OCI-LY1 (cell line): ENCODE measurements around the gene ANKDD1B.

Experiments
- H2AFZ ChIP-seq: fragments of 200-600 bp; sonication (generic), shearing (Covaris generic); 2 replicates; pipeline ENCODE4 v1.6.0; 2014; ENCODE audit warnings: antibody characterized with exemption, mild to moderate bottlenecking, low read length
- H3F3A ChIP-seq: fragments of 200-600 bp; sonication (generic), shearing (Covaris generic); 2 replicates; pipeline ENCODE4 v1.6.0; 2014; ENCODE audit warnings: mild to moderate bottlenecking, antibody characterized with exemption, low read length, moderate library complexity; ENCODE audit not compliant: insufficient read depth
- H3K27ac ChIP-seq: fragments of 200-600 bp; sonication (generic); 2 replicates; pipeline ENCODE4 v1.5.1; 2014; ENCODE audit warnings: low read length, mixed run types, mild to moderate bottlenecking, low read depth; ENCODE audit not compliant: poor library complexity, severe bottlenecking
- H3K27me3 ChIP-seq: fragments of 200-600 bp; sonication (generic); 2 replicates; pipeline ENCODE4 v1.6.0; 2014; ENCODE audit warnings: antibody characterized with exemption, mild to moderate bottlenecking, low read length, moderate library complexity; ENCODE audit not compliant: insufficient read depth
- H3K36me3 ChIP-seq: fragments of 200-600 bp; sonication (generic); 2 replicates; pipeline ENCODE4 v1.6.1; 2014; ENCODE audit warnings: mild to moderate bottlenecking, antibody characterized with exemption, low read length, moderate library complexity, mixed read lengths; ENCODE audit not compliant: insufficient read depth
- H3K4me1 ChIP-seq: fragments of 200-600 bp; sonication (generic); 2 replicates; pipeline ENCODE4 v1.5.1; 2014; ENCODE audit warnings: mild to moderate bottlenecking, low read length, moderate library complexity; ENCODE audit not compliant: insufficient read depth, severe bottlenecking
- H3K4me2 ChIP-seq: fragments of 200-600 bp; sonication (generic), shearing (Covaris generic); 2 replicates; pipeline ENCODE4 v1.6.1; 2014; ENCODE audit warnings: low read length
- H3K4me3 ChIP-seq: fragments of 200-600 bp; sonication (generic); 2 replicates; pipeline ENCODE4 v1.5.1; 2014; ENCODE audit warnings: low read length, low read depth, mild to moderate bottlenecking, mixed read lengths; ENCODE audit not compliant: poor library complexity, severe bottlenecking
- H3K79me2 ChIP-seq: fragments of 200-600 bp; shearing (Covaris generic); 2 replicates; pipeline ENCODE4 v1.6.1; 2016; ENCODE audit warnings: mixed run types, low read length, mixed read lengths; ENCODE audit not compliant: insufficient read depth
- H3K9ac ChIP-seq: fragments of 200-600 bp; sonication (generic), shearing (Covaris generic); 2 replicates; pipeline ENCODE4 v1.6.1; 2014; ENCODE audit warnings: mild to moderate bottlenecking, low read length, mixed read lengths
- H3K9me2 ChIP-seq: fragments of 200-600 bp; sonication (generic), shearing (Covaris generic); 2 replicates; pipeline ENCODE4 v1.6.1; 2014; ENCODE audit warnings: low read depth, mild to moderate bottlenecking, low read length, mixed read lengths
- H3K9me3 ChIP-seq: fragments of 200-600 bp; shearing (Covaris generic); 2 replicates; pipeline ENCODE4 v1.6.1; 2014; ENCODE audit warnings: low read length, mixed read lengths
- H4K20me1 ChIP-seq: fragments of 200-600 bp; sonication (generic), shearing (Covaris generic); 2 replicates; pipeline ENCODE4 v1.6.0; 2016; ENCODE audit warnings: mild to moderate bottlenecking, low read length; ENCODE audit not compliant: insufficient read depth
- EZH2 ChIP-seq: fragments of 200-600 bp; sonication (generic), shearing (Covaris generic); IDR thresholded peaks from 2 replicates; pipeline ENCODE4 v1.8.0; 2017; ENCODE audit warnings: borderline replicate concordance, mixed run types, mild to moderate bottlenecking, antibody characterized with exemption, low read length, moderate library complexity, mixed read lengths
- TF ChIP-seq, protein P1 (sequence below): fragments of 200-600 bp; sonication (generic), shearing (Covaris generic); IDR thresholded peaks from 2 replicates; pipeline ENCODE4 v1.5.1; 2017; ENCODE audit warnings: mild to moderate bottlenecking, antibody characterized with exemption, low read length, moderate library complexity, mixed read lengths

The ANKDD1B gene

GRCh38 chr5:75600535-75600934 is 10.7 kb upstream of the ANKDD1B start:
- H3K4me1 ChIP-seq = no peaks in the 10 kb centered on the region

GRCh38 chr5:75601567-75601966 is 9.7 kb upstream of the ANKDD1B start:
- no peaks in the 10 kb centered on the region for H3K27me3 ChIP-seq
- H3F3A ChIP-seq = no peaks in the 10 kb centered on the region

More at GRCh38 chr5:75600535-75600934, 10.7 kb upstream of the ANKDD1B start:
- Histone ChIP-seq H3F3A (no peaks in the 10 kb centered on the region), H3K27me3 (no peaks in the 10 kb centered on the region), H2AFZ (no peak overlapping the region), H3K4me3 (no peak overlapping the region), H3K36me3 (peaks cover 6% of the 10 kb centered on the region; the same call in 1 of the 2 replicates), H3K4me2 (no peak overlapping the region), H4K20me1 (no peaks in the 10 kb centered on the region), H3K9me2 (no peaks in the 10 kb centered on the region), H3K27ac (no peak overlapping the region), H3K9ac (no peak overlapping the region), H3K79me2 (no peaks in the 10 kb centered on the region), H3K9me3 (no peaks in the 10 kb centered on the region)
- TF ChIP-seq EZH2 = no peak
- TF ChIP-seq, protein P1, sequence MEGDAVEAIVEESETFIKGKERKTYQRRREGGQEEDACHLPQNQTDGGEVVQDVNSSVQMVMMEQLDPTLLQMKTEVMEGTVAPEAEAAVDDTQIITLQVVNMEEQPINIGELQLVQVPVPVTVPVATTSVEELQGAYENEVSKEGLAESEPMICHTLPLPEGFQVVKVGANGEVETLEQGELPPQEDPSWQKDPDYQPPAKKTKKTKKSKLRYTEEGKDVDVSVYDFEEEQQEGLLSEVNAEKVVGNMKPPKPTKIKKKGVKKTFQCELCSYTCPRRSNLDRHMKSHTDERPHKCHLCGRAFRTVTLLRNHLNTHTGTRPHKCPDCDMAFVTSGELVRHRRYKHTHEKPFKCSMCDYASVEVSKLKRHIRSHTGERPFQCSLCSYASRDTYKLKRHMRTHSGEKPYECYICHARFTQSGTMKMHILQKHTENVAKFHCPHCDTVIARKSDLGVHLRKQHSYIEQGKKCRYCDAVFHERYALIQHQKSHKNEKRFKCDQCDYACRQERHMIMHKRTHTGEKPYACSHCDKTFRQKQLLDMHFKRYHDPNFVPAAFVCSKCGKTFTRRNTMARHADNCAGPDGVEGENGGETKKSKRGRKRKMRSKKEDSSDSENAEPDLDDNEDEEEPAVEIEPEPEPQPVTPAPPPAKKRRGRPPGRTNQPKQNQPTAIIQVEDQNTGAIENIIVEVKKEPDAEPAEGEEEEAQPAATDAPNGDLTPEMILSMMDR = no peak

DNA sequence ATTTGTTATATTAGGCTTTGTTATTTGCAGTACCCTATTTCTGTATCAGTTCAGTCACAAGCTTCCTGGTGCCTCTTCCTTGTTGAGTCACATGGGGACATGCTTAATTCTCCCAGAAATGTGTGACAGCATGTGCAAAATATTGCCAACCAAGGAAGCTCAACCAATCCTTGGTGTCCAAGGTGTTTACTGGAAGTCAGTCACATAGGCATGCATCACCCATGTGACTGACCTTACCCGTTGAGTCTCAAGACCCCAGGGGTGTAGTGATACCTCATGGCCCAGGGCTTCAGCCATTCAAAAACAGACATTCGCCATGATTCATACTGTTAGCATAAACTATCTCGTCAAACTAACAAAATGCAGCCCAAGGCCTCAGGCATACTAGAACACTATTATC is 9.3 kb upstream of the ANKDD1B start:
- Histone ChIP-seq H3K4me2 (no peak overlapping the region), H4K20me1 (no peaks in the 10 kb centered on the region), H3F3A (no peaks in the 10 kb centered on the region), H3K9ac (no peak overlapping the region), H3K9me3 (no peaks in the 10 kb centered on the region), H3K79me2 (no peaks in the 10 kb centered on the region), H2AFZ (no peak overlapping the region), H3K9me2 (no peaks in the 10 kb centered on the region), H3K27me3 (no peaks in the 10 kb centered on the region), H3K36me3 (no peaks in the 10 kb centered on the region), H3K27ac (no peak overlapping the region), H3K4me3 (no peak overlapping the region), H3K4me1 (peaks cover 3% of the 10 kb centered on the region)
- TF ChIP-seq EZH2 = no peak
- TF ChIP-seq, protein P1 = no peak

More at GRCh38 chr5:75601567-75601966, 9.7 kb upstream of the ANKDD1B start:
- no peak for TF ChIP-seq EZH2
- TF ChIP-seq, protein P1 = no peak
- Histone ChIP-seq H3K9me2 (no peaks in the 10 kb centered on the region), H3K79me2 (no peaks in the 10 kb centered on the region), H4K20me1 (no peaks in the 10 kb centered on the region), H3K27ac (no peak overlapping the region), H3K36me3 (peaks cover 3% of the 10 kb centered on the region; the same call in 1 of the 2 replicates), H3K4me1 (no peaks in the 10 kb centered on the region), H3K4me2 (no peak overlapping the region), H3K9ac (no peak overlapping the region), H3K9me3 (no peaks in the 10 kb centered on the region), H2AFZ (no peak overlapping the region), H3K4me3 (no peak overlapping the region)
